Chondrocyte (in vitro differentiated cells): ENCODE results near the gene TACO1. TPM values are rescaled to one million over a fixed set of nuclear protein-coding genes. Genes with fewer than 3 reads are reported as not detected.
A peak's percentile ranks its signal among the peaks of the same experiment; 100 is the strongest.

ENCODE experiments used
- DNase-seq: peaks from one replicate; pipeline ENCODE4 v3.0.0; 2021; ENCODE audit warnings: mixed read lengths, low spot score
- H3K27ac Mint-ChIP-seq: one replicate; pipeline ENCODE4 v1.8.0; 2021; ENCODE audit warnings: mild to moderate bottlenecking, moderate library complexity, mixed read lengths; ENCODE audit not compliant: unreplicated experiment
- H3K27me3 Mint-ChIP-seq: 2 replicates; pipeline ENCODE4 v1.8.0; 2021; ENCODE audit warnings: low read depth, mixed read lengths
- H3K36me3 Mint-ChIP-seq: 2 replicates; pipeline ENCODE4 v1.8.0; 2021; ENCODE audit warnings: low read depth, mixed read lengths
- H3K4me1 Mint-ChIP-seq: 2 replicates; pipeline ENCODE4 v1.8.0; 2021; ENCODE audit warnings: low read depth, mild to moderate bottlenecking, mixed read lengths
- H3K4me3 Mint-ChIP-seq: one replicate; pipeline ENCODE4 v1.8.0; 2021; ENCODE audit warnings: mild to moderate bottlenecking, moderate library complexity, mixed read lengths; ENCODE audit not compliant: unreplicated experiment
- H3K9me3 Mint-ChIP-seq: 2 replicates; pipeline ENCODE4 v1.8.0; 2021; ENCODE audit warnings: low read depth, mixed read lengths
- CTCF ChIP-seq: fragments of 200-600 bp; sonication (generic); IDR thresholded peaks from 2 replicates; pipeline ENCODE4 v1.5.0; 2021; ENCODE audit warnings: antibody characterized with exemption, mild to moderate bottlenecking, moderate library complexity
- total RNA-seq: library from RNA; stranded (reverse); gene quantifications from 3 replicates; pipeline ENCODE4 v1.2.1, GENCODE V29; 2021

TACO1 gene
- total RNA-seq, 1 donor from 2014 or later = 17.3 TPM

GRCh38 chr17:63596856-63597586 is 3.7 kb upstream of the TACO1 start:
- no peak for TF ChIP-seq CTCF
- no peak for DNase-seq
- no peaks in the 10 kb centered on the region for H3K36me3 Mint-ChIP-seq
- no peaks in the 10 kb centered on the region for H3K9me3 Mint-ChIP-seq
- no peaks in the 10 kb centered on the region for H3K27me3 Mint-ChIP-seq
- H3K4me1 Mint-ChIP-seq = peaks cover 16% of the 10 kb centered on the region
- no peak overlapping the region for H3K27ac Mint-ChIP-seq
- H3K4me3 Mint-ChIP-seq = no peak overlapping the region

- TF ChIP-seq CTCF = no peak
- no peaks in the 10 kb centered on the region for H3K9me3 Mint-ChIP-seq
- no peaks in the 10 kb centered on the region for H3K36me3 Mint-ChIP-seq
- no peaks in the 10 kb centered on the region for H3K27me3 Mint-ChIP-seq
- H3K4me3 Mint-ChIP-seq = no peak overlapping the region
- H3K27ac Mint-ChIP-seq = no peak overlapping the region
- H3K4me1 Mint-ChIP-seq = peaks cover 16% of the 10 kb centered on the region
- DNase-seq = no peak
These were observed 2.4 kb upstream of the TACO1 start for GRCh38 chr17:63598281-63598680.

DNA sequence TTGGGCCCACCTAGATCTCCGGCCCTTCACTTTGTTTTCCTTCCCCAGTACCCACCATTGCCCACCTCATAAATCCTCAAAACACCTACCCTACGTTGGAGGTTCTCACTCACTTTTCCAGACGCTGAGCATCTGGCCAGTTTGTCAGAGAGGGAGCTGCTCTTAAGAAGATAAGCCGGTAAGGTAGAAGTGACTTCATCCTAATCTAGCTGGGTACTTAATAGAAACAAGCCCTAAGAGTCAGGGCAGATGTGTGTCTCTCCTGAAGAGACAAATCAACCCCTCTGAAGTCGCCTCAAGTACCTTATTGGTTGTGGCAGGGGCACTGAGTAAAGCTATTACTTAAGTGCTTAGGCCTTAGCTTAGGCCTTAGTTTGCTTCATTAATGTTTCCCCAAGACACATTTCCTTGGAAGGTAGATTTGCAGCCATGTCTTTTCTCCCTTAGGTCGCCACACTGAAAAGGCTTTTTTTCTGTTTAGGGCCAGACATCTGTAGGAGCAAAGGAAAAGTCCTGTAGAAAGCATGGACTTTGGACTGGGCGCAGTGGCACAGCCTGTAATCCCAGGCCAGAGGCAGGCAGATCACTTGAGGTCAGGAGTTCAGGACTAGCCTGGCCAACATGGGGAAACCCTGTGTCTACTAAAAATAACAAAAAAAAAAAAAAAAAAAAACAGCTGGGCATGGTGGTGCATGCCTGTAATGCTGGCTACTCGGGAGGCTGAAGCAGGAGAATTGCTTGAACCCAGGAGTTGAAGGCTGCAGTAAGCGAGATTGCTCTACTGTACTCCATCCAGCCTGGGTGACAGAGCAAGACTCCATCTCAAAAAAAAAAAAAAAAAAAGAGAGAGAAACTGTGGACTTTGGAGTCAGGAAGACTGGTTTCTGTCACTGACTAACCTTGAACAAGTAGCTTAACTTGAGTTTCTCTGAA is 1.0 kb downstream of the TACO1 start:
- Mint-ChIP-seq H3K4me1 (peaks cover 16% of the 10 kb centered on the region), H3K36me3 (peaks cover 14% of the 10 kb centered on the region), H3K9me3 (no peaks in the 10 kb centered on the region), H3K4me3 (peak overlapping the region; percentile 81), H3K27me3 (no peaks in the 10 kb centered on the region), H3K27ac (peak overlapping the region; percentile 60)
- no peak for DNase-seq
- TF ChIP-seq CTCF = no peak

DNA sequence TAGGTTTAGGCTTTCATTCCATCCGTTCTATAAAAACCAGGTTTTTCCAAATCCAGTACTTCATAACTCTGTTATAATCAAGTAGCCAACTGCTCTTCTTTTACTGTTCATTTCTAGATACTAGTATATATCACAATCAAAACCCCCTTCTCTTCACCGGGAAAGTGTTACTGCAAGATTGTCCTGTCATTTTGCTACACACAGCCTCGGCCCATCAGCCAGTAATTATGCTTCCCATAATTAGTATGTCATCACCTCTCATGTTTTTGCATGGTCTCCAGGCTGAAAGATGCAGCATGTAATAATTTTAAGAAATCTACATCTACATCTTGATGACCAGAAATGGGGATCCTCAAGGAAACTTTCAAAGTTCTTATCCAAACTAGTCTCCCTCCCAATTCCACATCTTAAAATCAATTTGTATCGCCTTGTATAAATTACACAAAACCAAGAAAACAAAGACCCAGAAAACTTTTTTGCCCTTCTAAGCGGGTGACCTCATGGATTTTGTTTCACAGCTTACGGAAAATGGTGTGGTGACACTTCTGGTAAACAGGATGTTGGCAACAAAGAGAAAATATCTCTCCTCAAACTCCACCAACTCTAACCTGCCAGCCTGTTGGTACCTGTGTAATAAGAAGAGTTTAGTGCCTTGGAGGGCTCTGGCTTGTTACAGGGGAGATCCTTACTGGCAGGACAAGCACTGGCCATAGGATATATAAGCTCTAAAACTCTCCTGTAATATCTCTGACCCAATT is 9.3 kb downstream of the TACO1 start:
- H3K36me3 Mint-ChIP-seq = peaks cover 24% of the 10 kb centered on the region
- H3K27me3 Mint-ChIP-seq = no peaks in the 10 kb centered on the region
- no peaks in the 10 kb centered on the region for H3K9me3 Mint-ChIP-seq
- no peak for TF ChIP-seq CTCF
- no peak overlapping the region for H3K4me3 Mint-ChIP-seq
- no peaks in the 10 kb centered on the region for H3K4me1 Mint-ChIP-seq
- no peak for DNase-seq
- no peak overlapping the region for H3K27ac Mint-ChIP-seq

DNA sequence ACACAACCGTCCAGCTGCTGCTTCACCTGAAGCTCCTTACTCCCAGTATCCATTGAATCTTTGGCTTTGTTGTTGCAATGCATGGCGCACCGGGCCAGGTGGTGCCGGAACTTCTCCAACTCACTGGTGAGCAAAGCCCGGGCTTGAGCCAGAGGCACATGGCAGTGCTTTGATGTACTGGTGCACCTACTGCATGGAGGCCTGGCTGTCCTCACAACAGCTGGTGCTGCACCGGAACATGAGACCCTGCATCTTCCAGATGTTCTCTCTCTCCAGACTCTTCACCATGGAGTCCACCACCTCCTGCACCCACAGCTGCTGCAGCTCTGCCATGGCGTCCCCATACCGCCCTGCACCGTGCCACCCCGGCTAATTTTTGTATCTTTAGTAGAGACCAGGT is 10.2 kb downstream of the TACO1 start:
- H3K27me3 Mint-ChIP-seq = no peaks in the 10 kb centered on the region
- DNase-seq = no peak
- peaks cover 18% of the 10 kb centered on the region for H3K36me3 Mint-ChIP-seq
- H3K4me3 Mint-ChIP-seq = no peak overlapping the region
- H3K27ac Mint-ChIP-seq = no peak overlapping the region
- H3K4me1 Mint-ChIP-seq = no peaks in the 10 kb centered on the region
- H3K9me3 Mint-ChIP-seq = no peaks in the 10 kb centered on the region
- no peak for TF ChIP-seq CTCF
